ENCODE results near the gene TK2. TPM values are rescaled to one million over a fixed set of nuclear protein-coding genes. Genes with fewer than 3 reads are reported as not detected.
"Not testable (repeated sequence)": the region's sequence is repeated elsewhere in the genome, so short reads cannot be mapped to it uniquely, and the experiment has no call there.

Gene TK2
- total RNA-seq (10 to 100 TPM; 13.9 to 29.4 (median 17.4) TPM), polyA plus RNA-seq (10 to 100 TPM in 1 of 2 donors, 1 to 10 TPM in 1; 9.4 to 10.5 TPM)
- long read RNA-seq, donor 1, full-length matches to known transcripts: 7 of 16 reads
- long read RNA-seq, donor 1, partial matches to known transcripts: 0 of 16 reads
- long read RNA-seq, donor 1, other reads (novel, unspliced or antisense): 9 of 16 reads
- long read RNA-seq, donor 2, full-length matches to known transcripts: 9 of 11 reads
- long read RNA-seq, donor 2, partial matches to known transcripts: 0 of 11 reads
- long read RNA-seq, donor 2, other reads (novel, unspliced or antisense): 2 of 11 reads
- long read RNA-seq, donor 3, full-length matches to known transcripts: 10 of 17 reads
- long read RNA-seq, donor 3, partial matches to known transcripts: 0 of 17 reads
- long read RNA-seq, donor 3, other reads (novel, unspliced or antisense): 7 of 17 reads

GRCh38 chr16:66549284-66550131 is at the start of gene TK2:
TSS of gene TK2 (minus strand) at chr16:66550122. CDS start at chr16:66550061, 61 bp downstream.
- ATAC-seq: peak; percentile 29 to 73 (median 66)
- no peaks in the 10 kb centered on the region for H3K9me3 ChIP-seq
- H3K4me3 ChIP-seq: peak within 1 kb of the TSS; percentile 36 to 95 (median 76)
- peak within 1 kb of the TSS; percentile 88 to 99 (median 97) for H3K27ac ChIP-seq
- peak; percentile 73 to 89 (median 79) for DNase-seq
- WGBS, 4 donors: 3 to 7% (median 5%) methylated on average over 39 to 80 of the region's 80 CpGs
- TF ChIP-seq POLR2A (IDR thresholded peaks at IDR 0.05): peak in 1 of 2 donors; percentile 62
- TF ChIP-seq, protein P1, sequence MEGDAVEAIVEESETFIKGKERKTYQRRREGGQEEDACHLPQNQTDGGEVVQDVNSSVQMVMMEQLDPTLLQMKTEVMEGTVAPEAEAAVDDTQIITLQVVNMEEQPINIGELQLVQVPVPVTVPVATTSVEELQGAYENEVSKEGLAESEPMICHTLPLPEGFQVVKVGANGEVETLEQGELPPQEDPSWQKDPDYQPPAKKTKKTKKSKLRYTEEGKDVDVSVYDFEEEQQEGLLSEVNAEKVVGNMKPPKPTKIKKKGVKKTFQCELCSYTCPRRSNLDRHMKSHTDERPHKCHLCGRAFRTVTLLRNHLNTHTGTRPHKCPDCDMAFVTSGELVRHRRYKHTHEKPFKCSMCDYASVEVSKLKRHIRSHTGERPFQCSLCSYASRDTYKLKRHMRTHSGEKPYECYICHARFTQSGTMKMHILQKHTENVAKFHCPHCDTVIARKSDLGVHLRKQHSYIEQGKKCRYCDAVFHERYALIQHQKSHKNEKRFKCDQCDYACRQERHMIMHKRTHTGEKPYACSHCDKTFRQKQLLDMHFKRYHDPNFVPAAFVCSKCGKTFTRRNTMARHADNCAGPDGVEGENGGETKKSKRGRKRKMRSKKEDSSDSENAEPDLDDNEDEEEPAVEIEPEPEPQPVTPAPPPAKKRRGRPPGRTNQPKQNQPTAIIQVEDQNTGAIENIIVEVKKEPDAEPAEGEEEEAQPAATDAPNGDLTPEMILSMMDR (IDR thresholded peaks at IDR 0.05): peak in 7 of 12 donors; percentile 3 to 53 (median 33)
- H3K27me3 ChIP-seq: no peaks in the 10 kb centered on the region
- intact Hi-C loops (cut with DNase I): loop anchor here in 7 of 10 donors (2.0 to 10.0 kb wide), 9 partner anchors 32 to 187 kb away; partner anchors contain the start of gene CMTM3 (in 2 of the 7)
- H3K4me1 ChIP-seq: peaks cover 0 to 66% (median 44%) of the 10 kb centered on the region in 12 donors
- peaks cover 0 to 26% (median 8%) of the 10 kb centered on the region in 9 donors for H3K36me3 ChIP-seq

DNA sequence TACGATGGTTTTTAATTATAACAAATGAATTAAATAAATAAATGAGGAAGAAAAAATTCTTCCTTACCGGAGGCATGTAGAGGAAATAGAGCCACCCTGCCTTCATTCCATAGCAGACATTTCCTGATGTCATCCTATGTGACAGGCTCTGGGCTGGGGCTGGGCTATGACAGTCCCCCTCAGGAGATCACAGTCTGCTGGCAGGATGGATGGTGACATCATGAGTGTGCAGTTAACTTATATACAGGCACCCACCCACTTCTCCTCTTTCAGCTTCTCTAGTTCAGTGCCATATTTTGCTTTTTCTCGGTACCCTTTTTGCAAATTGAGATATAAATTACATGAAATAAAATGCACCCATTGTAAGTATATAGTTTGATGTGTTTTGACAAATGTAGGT is 48.2 kb upstream of the TK2 start:
- no peak for ATAC-seq
- WGBS, 4 donors: 62 to 66% (median 62%) methylated on average over 3 of the region's 3 CpGs
- no peak for DNase-seq
- Histone ChIP-seq H3K27ac (no peak overlapping the region), H3K4me3 (no peak overlapping the region), H3K9me3 (peaks cover 0 to 4% (median 0%) of the 10 kb centered on the region in 12 donors), H3K4me1 (no peaks in the 10 kb centered on the region), H3K27me3 (no peaks in the 10 kb centered on the region), H3K36me3 (no peaks in the 10 kb centered on the region)
- TF ChIP-seq POLR2A (IDR thresholded peaks at IDR 0.05): no peak
- TF ChIP-seq, protein P1 (IDR thresholded peaks at IDR 0.05): no peak
- intact Hi-C loops (cut with DNase I): loop anchor here in 1 of 10 donors (5.0 kb wide), 1 partner anchor 36 kb away; no protein-coding TSS in a partner anchor

DNA sequence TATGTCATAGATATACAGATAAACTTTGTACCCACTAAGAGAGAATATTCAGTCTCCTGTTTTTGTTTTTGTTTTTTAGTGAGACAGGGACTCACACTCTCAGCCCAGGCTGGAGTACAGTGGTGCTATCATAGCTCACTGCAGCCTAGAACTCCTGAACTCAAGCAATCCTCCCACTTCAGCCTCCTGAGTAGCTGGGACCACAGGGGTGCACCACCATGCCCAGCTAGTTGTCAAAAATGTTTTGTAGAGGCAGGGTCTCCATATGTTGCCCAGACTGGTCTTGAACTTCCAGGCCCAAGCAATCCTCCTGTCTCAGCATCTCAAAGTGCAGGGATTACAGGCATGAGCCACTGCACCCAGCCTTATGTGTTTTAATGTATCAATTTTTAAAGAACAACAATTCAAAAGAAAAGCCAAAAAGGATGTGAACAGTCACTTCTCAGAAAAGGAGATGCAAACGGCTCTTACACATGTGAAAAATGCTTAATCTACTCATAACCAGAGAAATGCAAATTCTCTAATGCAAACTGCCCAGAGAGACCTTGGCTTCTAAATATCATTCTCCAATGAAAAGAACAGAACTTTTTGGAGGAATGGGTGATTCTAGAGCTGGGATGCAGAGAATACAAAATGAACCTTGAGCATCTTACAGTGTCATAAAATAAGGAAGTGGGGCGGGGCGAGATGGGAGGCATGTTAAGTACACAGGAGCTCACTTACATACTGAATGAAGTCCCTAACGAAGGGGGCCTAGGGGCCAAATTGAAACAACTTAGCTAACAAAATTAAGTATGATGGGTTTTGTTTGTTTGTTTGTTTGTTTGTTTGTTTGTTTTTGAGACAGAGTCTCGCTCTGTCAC is 47.3 kb upstream of the TK2 start:
- DNase-seq: no peak
- no peaks in the 10 kb centered on the region for H3K36me3 ChIP-seq
- peaks cover 0 to 4% (median 0%) of the 10 kb centered on the region in 12 donors for H3K9me3 ChIP-seq
- intact Hi-C loops (cut with DNase I): loop anchor here in 1 of 10 donors (5.0 kb wide), 1 partner anchor 35 kb away; no protein-coding TSS in a partner anchor
- H3K4me3 ChIP-seq: no peak overlapping the region
- H3K4me1 ChIP-seq: no peaks in the 10 kb centered on the region
- ATAC-seq: no peak
- no peak overlapping the region for H3K27ac ChIP-seq
- no peak for TF ChIP-seq POLR2A (IDR thresholded peaks at IDR 0.05)
- TF ChIP-seq, protein P1 (IDR thresholded peaks at IDR 0.05): no peak
- H3K27me3 ChIP-seq: no peaks in the 10 kb centered on the region
- WGBS, 4 donors: 83 to 89% (median 86%) methylated on average over 5 of the region's 5 CpGs

GRCh38 chr16:66596559-66596958 is 46.6 kb upstream of the TK2 start:
- not testable (repeated sequence) for H3K27me3 ChIP-seq
- 94 to 100% (median 99%) methylated on average over 4 of the region's 4 CpGs for WGBS, 4 donors
- intact Hi-C loops (cut with DNase I): loop anchor here in 1 of 10 donors (5.0 kb wide), 1 partner anchor 34 kb away; no protein-coding TSS in a partner anchor

More at GRCh38 chr16:66596559-66596958, 46.6 kb upstream of the TK2 start:
- not testable (repeated sequence) for ATAC-seq, H3K27ac ChIP-seq, DNase-seq, H3K4me1 ChIP-seq, H3K36me3 ChIP-seq, H3K4me3 ChIP-seq, H3K9me3 ChIP-seq

All from heart left ventricle (tissue), 16 donors.